Activated T-cell treated with anti-CD3 and anti-CD28 coated beads for 1 hour (primary cell): ENCODE measurements around the gene C19orf47.

Experiments used
- DNase-seq: peaks from one replicate; pipeline ENCODE4 v3.0.0-alpha.2; 2020; ENCODE audit warnings: low read depth

Gene C19orf47, protein sequence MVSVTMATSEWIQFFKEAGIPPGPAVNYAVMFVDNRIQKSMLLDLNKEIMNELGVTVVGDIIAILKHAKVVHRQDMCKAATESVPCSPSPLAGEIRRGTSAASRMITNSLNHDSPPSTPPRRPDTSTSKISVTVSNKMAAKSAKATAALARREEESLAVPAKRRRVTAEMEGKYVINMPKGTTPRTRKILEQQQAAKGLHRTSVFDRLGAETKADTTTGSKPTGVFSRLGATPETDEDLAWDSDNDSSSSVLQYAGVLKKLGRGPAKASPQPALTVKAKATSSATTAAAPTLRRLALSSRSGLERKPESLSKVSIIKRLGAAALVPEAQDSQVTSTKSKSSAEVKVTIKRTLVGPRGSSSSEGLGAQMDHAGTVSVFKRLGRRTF

DNA sequence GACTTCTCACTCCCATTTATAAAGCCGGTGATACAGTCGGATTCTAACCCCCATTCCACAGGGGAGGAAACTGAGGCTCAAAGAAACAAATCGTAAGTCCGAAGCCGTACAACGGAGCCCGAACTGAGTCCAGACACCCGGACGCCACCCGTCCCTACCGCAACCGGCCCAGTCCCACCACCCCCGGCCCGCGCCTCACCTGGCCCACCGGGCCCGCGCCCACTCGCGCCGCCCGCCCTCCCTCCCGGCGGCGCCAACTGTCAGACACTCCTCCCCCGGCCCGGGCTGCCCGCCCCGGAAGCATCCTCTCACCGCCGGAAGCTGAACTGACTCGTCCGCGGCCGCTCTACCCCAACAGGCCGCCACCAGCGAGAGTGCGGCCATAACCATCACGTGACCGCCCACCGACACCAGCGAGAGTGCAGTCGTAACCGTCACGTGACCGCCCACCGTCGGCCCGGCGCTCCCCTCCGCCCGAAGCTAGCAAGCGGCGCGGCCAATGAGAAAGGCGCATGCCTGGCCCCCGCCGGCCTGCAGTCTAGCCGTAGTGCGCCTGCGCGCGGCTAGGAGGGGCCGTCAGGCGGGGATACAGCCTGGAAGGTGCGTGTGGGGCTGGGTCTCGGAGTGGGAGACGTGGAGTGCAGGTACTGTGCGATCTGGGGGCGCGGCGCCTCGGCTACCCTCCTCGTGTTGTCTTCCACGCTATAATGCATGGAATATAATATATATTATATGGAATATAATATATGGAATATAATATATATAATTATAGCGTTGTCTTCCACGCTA lies at the start of gene C19orf47, which contains the start of gene PLD3:
Gene C19orf47 (minus strand): TSS at position 273 of the 789 bp plus-strand sequence. CDS start 6,540 bp downstream, outside the sequence.
Gene PLD3 (plus strand): TSS at position 571 of the 789 bp plus-strand sequence. CDS start 17,789 bp downstream, outside the sequence.
- peak; percentile 95 for DNase-seq

DNA sequence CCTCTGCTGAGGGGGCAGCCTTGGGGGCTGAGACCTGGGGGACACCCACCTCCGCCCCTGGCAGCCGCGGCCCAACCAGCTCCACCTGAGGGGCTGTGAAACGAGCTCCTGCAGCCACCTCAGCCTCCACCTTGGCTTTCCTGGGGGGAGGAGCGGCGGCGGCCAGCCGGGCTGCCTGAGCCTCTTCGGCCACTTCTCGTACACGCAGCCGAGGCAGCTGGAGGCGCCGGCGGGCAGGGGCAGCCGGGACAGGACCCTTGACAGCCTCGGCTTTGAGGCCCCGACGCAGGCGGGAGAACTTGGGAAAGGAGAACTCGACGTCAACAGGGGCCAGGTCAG lies 49.3 kb upstream of the C19orf47 start:
- no peak for DNase-seq

DNA sequence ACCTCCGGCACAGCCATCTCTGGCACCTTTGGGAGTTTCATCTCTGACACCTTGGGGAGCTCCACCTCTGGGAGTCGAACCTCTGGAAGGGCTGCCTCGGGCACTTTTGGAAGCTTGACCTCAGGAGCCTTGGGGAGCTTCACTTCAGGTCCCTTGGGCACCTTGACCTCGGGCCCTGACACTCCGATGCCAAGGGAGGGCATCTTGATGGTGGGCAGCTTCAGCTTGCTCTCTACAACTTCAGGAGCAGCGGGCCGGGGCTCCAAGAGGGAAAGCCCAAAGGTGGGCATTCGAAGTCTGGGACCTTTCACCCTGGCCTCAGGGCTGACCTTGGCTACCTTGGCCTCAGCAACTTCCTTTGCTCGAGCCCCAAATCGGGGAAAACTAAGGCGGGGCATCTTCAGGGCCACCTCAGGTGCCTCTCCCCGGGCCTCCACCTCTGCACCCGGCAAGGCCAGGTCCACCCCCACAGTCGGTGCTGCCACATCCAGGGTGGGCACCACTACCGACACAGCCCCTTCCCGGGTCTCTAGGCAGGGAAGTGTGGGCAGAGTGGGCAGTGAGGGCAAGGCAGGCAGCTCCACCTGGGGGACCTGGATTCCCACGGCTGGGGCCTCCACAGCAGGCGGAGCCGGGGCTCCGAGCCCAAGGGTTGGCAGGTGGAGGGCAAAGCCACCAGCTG lies 48.8 kb upstream of the C19orf47 start:
- DNase-seq, result no peak

DNA sequence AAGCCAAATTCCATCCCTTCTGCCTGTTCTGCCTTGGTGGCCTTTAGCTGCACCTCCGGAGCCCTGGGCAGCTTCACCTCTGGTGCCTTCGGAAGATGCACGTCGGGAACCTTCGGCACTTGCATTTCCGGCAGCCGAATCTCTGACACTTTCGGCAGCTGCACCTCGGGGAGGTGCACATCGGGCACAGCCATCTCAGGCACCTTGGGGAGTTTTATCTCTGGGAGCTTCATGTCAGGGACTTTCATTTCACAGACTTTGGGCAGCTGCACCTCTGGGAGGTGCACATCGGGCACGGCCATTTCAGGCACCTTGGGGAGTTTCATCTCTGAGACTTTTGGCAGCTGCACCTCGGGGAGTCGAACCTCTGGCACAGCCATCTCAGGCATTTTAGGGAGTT lies 47.8 kb upstream of the C19orf47 start:
- no peak for DNase-seq

DNA sequence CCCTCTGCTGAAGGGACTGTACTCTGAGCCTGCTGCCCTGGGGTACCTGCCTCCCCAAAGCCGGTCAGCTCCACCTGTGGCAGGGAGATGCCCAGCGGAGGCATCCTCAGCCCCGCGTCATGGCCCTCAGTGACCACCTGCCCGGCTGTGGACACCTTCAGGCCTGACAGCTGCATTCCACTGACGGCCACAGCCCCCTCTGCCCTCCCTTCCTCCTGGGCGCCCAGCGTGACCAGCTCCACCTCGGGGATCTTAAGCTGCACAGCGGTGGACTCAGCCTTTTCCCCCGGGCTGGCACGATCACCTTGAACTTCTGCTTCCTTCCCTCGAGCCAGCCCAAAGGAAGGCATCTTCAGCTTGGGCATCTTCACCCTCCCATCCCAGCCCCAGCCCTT lies 46.6 kb upstream of the C19orf47 start:
- no peak for DNase-seq

DNA sequence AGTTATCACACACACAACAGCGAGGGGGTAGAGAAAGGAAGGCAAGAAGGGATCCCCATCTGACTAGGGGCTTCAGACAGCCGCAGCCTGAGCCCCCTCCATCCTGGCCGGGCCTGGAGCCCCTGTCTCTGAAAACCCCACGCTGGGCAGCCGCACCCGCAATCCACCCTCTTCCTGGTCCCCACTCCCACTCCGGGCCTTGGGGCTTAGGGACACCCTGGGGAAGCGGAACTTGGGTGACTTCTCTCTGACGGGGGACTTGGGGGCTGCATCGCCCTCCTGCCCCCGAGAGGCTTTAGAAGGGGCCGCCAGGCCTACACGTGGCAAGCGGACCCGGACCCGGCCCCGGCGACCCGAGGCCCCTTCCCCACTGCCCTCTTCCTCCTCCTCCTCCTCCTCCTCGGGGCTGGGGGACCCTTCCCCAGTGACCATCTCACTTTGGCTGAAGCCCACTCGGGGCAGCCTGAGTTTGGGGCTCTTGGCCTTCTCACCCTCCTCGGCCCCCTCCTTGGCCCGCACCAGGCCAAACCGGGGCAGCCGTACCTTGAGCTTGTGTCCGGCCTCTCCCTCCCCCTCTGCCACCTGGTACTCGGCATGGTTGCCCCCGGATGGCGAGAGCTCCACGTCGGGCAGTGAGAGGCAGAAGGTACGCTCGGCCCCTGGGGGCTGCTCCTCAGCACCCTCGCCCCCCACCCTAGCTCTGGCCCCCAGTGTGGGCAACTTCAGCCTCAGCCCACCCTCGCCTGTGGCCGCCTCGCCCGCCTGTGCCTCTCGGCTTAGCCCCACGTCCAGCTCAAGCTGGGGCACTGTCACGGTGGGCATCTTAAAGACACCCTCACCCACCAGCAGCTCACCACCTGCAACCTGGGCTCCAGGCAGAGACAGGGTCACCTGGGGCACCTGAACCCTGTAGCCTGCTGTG lies 46.0 kb upstream of the C19orf47 start:
- DNase-seq, result no peak

DNA sequence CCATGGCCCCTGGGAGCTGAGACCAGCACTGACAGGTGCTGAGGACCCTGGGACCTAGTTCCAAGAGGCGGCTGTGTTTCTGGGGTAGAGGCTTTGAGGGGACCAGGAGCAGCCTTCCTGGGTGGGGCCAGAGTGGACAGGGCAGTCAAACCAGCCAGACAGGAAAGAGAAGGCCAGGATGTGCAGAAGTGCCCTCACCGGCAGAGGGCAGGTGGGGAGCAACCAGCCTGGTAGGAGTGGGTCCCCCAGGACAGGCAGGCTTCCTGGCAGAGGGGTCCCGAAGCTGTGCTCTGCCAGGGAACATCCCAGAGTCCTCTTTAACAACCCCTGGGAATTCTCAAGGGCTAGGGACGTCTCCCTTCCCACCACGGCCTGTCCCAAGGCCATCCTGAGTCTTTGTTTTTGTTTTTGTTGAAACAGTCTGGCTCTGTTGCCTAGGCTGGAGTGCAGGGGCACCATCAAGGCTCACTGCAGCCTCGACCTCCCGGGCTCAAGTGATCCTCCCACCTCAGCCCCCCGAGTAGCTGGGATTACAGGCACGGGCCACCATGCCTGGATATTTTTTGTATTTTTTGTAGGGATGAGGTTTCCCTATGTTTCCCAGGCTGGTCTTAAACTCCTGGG lies 44.8 kb upstream of the C19orf47 start:
- DNase-seq, result no peak

DNA sequence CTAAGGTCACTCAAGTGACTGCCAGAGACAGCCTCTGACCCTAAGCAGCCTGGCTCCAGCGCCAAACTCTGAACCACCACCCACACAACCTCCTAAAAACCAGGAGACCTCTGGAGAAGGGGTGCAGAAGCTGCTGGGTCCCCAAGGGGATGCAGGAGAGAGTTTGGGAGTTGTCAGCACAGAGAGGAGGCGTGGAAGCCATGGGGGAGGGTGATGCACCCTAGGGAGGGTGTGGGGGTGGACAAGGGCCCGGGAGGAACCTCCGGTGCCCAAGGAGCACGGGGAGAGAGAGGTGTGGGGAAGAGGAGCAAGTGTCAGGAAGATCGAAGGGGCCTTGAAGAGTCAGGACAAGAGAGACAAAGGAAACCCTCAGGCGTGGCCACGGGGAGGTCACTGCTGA lies 43.9 kb upstream of the C19orf47 start:
- no peak for DNase-seq

DNA sequence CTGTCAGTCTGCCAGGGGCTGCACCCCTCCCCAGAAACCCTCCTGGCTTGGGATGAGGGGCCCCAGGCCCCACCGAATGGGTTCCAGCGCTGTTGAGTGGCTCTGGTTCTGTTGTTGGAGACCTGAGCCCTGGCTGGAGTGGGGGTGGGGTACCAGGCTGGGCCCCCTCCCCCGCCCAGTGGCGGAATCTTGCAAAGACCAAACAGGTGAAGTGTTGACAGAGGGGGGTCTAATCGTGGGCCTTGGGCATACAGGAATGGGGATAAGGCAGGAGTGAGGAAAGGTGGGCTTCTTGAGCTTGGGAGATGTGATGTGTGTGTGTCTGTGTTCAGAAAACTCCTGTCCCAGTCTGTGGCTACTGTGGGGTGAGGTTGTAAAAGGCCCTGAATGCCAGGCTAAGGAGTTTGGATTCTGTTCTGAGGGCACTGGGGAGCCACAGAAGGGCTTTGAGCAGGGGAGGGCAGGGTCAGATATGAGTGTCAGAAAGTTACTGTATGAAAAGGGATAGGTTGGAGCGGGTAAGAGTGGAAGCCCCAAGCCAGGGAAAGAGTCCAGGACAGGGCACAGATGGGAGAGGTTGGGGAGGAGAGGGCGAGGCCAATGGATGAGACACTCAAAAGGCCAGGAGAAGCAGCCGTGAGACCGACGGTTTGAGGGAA lies 42.0 kb upstream of the C19orf47 start, which contains the start of gene HIPK4:
Gene HIPK4 (minus strand): TSS at position 98 of the 659 bp plus-strand sequence. CDS start 279 bp downstream, outside the sequence.
- DNase-seq, result no peak

DNA sequence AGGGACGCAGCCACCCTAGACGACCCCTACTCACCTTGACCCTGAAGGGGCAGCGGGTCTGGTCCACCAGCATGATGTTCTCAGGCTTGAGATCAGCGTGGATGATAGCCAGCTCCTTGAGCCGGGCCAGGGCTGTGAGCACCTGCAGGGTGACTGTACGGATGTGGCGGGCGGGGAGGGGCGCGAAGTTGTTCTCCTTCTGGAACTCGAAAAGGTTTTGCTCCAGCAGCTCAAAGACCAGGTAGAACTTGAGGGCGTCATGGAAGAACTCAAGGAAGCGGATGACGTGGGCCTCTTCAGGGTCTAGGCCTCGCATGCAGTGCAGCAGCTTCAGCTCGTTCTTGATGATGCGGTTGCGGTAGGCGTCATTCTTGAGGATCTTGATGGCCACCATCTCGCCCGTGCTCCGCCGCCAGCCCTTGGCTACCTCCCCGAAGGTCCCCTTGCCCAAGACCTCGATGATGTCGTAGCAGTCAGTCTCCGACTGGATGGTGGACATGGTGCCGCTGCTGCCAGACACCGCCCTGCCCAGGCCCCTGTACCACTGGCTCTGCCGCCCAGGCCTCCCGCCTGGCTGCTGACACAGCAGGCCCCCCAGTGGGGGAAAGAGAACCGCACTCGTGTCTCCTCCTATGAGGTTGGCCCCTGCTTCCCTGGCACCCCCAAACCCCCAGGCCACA lies 41.3 kb upstream of the C19orf47 start:
- no peak for DNase-seq

DNA sequence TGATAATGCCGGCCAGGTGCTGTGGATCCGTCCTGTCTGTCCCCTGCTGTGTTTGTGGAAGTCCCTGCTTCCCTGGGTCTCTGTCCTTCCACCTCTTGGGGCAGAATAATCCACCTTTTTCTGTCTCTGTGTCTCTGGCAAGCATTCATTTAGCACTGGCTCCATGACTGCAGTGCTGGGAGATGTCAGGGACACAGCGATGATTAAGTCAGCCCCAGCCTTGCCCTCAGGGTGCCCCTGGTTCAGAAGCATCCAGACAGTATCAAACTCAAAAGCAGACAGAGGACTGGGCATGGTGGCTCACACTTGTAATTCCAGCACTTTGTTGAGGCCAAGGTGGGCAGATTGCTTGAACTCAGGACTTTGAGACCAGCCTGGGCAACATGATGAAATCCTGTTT lies 40.3 kb upstream of the C19orf47 start:
- no peak for DNase-seq

DNA sequence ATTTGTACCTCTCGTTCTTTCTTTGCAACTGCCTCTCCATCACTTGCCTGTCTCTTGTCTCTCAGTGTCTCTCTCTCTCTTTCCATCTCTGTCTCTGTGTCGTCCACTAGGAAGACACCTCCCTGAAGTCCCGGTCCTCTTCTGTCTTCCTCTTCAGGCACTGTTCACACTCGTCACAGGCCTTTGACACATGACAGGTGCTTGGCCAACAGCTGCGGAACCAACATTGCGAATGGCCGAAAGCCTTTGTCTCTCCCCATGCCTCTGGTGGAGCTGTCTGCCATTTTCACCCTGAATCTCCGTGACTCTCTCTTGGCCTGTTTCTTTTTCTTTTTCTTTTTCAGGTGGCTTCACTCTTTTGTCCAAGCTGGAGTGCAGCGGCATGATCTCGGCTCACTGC lies 39.0 kb upstream of the C19orf47 start:
- DNase-seq, result no peak

DNA sequence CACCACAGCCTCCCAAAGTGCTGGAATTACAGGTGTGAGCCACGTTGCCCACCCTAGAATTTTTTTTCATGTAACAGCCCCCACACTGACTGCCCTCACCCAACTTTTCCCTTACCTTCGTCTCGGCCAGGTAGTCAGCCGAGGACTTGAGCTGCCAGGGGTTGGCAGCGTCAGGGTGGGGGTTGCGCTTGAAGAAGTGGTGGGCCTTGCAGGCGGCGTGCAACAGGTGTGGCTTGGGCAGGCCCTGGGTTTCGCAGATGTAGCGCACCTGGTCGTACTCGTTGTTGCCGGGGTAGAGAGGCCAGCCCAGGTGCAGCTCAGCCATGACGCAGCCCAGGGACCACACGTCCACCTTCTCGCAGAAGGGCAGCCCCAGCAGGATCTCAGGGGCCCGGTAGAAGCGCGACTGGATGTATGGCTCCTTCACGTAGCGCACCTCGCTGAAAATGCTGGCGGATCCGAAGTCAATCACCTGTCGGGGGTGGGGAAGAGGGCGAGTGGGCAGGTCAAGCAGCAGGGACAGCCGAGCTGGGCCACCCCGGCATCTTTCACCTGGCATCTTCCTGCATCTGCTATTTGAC lies 35.6 kb upstream of the C19orf47 start:
- DNase-seq, result no peak

DNA sequence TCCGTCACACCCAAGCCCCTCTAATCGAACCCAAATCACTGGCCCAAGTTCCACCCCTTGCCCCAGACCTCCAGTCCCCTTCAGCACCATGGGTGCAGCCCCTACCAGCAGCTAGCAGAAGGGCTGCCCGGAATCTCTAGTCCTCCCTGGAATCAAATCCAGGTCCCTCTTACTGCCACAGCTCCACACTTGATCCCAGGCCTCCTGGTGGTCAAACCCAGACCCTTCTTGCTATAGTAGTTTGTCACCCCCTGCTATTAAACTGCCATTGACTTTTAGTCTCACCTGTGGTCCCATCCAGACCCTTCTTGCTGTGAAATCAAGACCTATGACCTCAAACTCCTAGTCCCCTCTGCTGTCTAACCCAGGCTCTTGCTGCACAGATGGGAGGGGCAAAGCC lies 33.1 kb upstream of the C19orf47 start:
- DNase-seq, result no peak

DNA sequence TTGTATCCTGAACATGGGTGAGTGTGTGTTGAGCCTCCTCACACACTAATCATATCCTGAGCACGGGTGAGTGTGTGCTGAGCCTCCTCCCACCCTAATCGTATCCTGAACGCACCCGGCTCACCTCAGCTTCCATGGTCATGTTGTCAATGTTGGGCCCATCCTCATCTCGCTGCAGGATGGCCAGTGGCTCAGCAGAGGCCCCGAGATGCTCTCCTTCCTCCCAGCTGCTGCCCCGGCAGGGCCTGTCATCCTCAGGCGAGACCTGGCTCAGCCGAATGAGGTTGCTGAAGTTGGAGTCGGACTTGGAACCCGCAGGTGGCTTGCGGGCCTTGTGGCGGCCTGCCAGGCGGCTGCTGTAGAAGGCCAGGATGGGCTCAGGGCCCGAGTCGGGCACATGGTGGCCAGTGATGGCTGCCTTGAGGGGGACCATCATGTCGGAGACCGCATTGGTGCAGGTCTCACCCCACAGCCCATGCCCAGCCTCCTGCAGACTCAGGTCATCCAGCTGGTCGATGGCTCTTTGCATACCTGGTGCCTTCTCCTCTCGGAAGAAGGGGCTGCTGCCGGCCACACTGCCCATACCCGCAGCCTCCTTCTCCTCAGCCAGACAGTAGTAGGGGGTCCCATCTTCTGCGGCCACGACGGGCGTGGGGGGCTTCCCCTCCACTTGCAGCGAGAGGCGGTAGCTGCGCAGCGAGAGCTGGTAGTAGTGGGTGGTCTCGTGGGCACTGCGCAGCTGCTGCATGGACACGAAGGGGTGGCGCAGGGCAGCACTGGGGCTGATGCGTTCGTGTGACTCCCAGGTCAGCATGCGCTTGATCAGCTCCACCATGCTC lies 32.2 kb upstream of the C19orf47 start:
- no peak for DNase-seq

DNA sequence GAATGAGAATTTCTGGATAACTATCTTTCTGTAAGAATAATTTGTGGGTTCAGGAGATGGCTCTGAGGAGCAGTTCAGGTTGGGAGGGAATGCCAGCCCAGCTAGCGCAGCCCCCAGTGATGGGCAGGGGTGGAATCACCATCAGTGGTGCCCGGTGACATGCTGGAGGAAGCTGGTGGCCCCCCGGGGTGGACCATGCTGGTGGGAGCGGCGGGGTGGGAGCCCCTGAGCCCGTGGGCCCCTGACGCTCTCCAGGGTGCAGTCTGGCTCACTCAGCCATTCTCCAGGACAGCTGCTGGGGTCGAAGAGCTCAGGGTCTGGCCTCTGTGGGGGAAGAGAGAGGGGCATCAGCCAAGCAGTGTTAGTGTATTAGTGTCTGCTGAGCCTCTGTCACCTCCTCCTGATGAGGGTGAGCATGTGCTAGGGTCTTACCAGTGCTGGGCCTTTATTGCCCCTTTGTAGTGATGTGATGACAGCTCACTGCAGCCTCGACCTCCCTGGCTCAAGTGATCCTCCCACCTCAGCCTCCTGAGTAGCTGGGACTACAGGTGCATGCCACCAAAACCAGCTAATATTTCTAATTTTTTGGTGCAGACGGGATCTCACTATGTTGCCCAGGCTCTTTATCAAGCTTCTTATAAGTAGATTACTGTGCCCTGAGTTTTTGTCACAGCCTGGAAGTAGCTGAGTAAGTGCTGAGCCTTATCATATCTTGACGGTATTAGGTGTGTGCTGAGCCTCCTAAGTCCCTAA lies 31.4 kb upstream of the C19orf47 start:
- DNase-seq, result no peak

DNA sequence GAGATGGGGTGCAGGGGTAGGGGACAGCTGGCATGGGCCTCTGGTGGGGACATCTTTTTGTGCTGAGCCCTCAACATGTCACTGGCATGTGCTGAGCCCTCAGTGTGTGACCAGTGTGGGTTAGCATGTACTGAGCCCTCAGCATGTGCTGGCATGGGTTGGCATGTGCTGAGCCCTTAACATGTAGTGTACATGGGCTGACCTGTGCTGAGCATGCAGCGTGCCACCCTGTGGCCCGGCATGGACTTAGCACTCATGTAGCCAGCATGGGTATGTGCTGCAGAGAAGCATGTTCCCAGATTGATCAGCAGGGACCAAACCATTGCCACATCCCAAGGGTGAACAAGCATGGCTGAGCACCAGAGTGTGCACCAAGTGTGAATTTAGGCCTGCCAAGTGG lies 30.3 kb upstream of the C19orf47 start:
- no peak for DNase-seq

DNA sequence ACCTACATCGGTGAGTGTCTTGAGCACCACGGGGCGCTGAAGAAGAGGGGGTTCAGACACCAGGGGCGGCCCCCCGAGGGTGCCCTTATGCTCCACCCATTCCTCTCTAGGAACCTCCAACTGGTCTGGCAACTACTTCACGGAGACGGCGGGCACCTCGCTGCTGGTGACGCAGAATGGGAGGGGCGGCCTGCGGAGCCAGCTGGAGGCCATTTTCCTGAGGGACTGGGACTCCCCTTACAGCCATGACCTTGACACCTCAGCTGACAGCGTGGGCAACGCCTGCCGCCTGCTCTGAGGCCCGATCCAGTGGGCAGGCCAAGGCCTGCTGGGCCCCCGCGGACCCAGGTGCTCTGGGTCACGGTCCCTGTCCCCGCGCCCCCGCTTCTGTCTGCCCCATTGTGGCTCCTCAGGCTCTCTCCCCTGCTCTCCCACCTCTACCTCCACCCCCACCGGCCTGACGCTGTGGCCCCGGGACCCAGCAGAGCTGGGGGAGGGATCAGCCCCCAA lies 29.7 kb upstream of the C19orf47 start:
- DNase-seq, result no peak
